Embryonic facial prominence (tissue), 1 donor: ENCODE measurements around the gene ISLR.

ENCODE experiments used
- DNase-seq: peaks from one replicate; pipeline ENCODE4 v3.0.0-alpha.2; 2016; ENCODE audit errors: extremely low spot score

ISLR gene

DNA sequence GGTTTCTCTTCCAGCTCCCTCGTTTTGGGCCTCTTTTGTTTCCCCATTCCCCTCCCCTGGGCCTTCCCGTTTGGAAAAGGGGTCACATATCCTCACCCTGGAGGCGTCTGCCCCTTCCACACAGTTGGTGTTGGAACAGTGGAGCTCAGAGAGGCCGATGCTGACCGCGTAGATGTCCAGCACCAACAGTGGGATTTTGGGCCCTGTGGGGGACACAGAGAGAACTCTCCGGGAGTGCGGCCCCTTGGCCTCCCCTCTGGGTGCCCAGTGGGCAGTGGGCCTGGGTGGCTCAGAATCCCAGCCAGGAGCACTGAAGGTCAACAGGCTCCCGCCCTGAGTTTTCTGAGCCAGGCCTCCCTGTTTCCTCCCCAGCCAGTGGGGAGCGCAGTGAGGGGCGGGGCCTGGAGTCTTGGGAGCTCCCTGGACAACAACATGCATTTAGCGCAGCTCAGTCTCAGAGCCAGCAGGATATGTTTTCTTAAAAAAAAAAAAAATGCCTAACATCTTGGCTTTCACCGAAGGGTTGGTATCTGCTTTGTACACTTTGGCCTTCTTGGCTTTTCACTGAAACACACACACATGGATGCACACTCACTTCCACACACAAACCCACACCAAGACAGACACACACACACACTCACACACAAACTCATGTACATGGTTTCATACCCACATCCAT is 670 bp upstream of the ISLR start:
- peak; percentile 34 for DNase-seq

DNA sequence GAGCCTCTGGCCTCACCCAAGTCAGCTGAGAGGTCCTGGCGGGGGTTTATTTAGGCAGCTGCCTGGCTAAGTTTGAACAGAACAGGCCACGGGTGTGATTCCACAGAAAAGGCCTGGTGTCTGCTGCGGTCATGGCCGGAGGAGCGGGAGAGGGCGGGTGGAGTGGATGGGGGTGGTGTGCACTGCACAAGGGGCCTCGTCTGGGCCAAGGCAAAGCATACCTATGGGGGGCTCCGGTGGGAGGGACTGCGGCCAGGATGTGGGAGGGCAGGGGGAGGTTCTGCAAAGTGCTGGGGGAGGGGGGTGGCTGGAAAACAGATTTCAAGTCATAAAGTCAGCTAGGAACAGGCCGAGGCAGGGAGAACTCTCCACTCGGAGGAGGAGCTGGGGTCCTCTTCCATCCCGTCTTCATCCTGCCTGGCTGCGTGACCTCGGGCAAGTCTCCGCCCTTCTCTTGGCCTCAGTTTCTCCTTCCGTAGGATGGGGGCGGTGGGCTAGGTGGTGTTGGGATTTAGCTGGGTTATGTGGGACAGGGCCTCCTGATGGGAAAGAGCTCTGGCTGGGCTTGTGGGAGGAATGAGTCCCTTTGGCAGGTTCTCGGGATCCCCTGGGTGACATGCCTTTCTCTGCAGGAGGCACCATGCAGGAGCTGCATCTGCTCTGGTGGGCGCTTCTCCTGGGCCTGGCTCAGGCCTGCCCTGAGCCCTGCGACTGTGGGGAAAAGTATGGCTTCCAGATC is 878 bp downstream of the ISLR start:
- peak; percentile 15 for DNase-seq

- DNase-seq: no peak
These were observed 1.4 kb downstream of the ISLR start for GRCh38 chr15:74174958-74175253.

GRCh38 chr15:74175271-74176191 is 2.0 kb downstream of the ISLR start:
- DNase-seq: no peak

- no peak for DNase-seq
These were observed 3.0 kb downstream of the ISLR start for GRCh38 chr15:74176262-74177214.

GRCh38 chr15:74178326-74179100 is 5.0 kb downstream of the ISLR start:
- no peak for DNase-seq

DNA sequence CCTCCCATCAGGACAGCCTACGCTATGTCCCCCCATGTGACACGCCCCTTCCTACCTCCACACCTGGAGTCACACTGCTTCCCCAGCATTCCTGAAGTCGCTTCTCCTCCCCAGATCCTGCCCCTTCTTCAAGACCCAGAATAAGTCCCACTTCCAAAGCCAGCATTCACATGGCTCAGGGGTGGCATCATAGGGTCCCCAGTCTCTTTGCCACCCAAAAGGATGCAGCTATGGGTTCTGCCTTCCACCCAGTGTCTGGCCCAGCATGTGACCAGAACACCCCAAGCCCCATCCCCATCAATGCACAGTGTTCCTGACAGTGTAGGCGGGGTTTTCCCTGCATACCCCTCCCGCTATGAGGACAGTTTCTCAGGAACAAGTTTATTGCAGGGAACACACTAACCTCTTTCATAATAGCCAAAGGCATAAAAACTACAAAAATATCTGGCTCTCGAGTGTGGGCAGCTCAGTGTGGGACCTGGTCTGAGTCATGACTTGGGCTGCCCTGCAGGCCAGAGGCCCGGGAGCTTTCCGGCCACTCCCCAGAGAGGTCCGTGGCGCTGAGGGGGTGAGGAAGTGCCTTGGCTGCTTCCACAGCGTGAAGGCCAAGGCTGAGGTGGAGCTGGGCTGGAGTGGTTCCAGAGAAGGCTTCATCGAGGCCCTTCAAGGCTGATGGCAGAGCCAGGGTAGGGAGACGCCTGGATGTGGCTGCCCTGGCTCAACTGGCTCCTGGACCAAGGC is 5.8 kb downstream of the ISLR start:
- DNase-seq: no peak

- no peak for DNase-seq
These were observed 6.7 kb downstream of the ISLR start for GRCh38 chr15:74179983-74180880.

GRCh38 chr15:74180881-74181602 is 7.5 kb downstream of the ISLR start:
- DNase-seq: no peak

GRCh38 chr15:74182131-74182530 is 8.6 kb downstream of the ISLR start:
- DNase-seq: no peak

- DNase-seq: no peak
These were observed 11.1 kb downstream of the ISLR start for GRCh38 chr15:74184582-74185091.

- DNase-seq: no peak
These were observed 12.3 kb downstream of the ISLR start for GRCh38 chr15:74185710-74186348.

- no peak for DNase-seq
These were observed 14.7 kb downstream of the ISLR start for GRCh38 chr15:74188216-74188615.

GRCh38 chr15:74191798-74192197 is 18.3 kb downstream of the ISLR start:
- DNase-seq: no peak

GRCh38 chr15:74192751-74193150 is 19.2 kb downstream of the ISLR start:
- no peak for DNase-seq

- no peak for DNase-seq
These were observed 19.8 kb downstream of the ISLR start for GRCh38 chr15:74193299-74193718.

DNA sequence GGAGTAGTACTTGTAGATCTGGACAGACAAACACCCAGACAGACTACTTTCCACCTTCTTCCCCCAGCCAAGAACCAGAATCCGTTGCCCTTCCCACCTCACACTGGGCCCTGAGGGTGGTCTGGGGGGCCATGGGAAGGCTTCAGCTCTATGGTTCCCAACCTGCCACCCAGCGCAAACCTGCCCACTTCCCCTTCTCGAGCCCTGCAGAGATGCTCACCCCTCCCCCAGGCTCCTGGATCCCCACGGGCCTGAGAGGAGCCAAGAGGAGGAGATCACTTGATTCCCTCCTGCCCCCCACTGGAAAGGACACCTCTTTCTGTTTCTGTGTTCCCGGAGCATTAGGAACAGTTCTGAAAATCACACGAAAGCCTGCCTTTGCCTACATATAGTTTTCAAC is 20.4 kb downstream of the ISLR start:
- DNase-seq: no peak
